GM12891 (cell line): ENCODE measurements around the gene HMCN2.

Source experiments
- POLR2A ChIP-seq: IDR thresholded peaks from 2 replicates; pipeline ENCODE4 v1.6.1; 2011; ENCODE audit warnings: low read depth, low read length, control low read depth
- POLR2AphosphoS5 ChIP-seq: IDR thresholded peaks from 2 replicates; pipeline ENCODE4 v1.6.1; 2011; ENCODE audit warnings: low read depth, low read length, control low read depth
- TAF1 ChIP-seq: IDR thresholded peaks from 2 replicates; pipeline ENCODE4 v1.6.1; 2011; ENCODE audit warnings: low read depth, low read length, control low read depth

DNA sequence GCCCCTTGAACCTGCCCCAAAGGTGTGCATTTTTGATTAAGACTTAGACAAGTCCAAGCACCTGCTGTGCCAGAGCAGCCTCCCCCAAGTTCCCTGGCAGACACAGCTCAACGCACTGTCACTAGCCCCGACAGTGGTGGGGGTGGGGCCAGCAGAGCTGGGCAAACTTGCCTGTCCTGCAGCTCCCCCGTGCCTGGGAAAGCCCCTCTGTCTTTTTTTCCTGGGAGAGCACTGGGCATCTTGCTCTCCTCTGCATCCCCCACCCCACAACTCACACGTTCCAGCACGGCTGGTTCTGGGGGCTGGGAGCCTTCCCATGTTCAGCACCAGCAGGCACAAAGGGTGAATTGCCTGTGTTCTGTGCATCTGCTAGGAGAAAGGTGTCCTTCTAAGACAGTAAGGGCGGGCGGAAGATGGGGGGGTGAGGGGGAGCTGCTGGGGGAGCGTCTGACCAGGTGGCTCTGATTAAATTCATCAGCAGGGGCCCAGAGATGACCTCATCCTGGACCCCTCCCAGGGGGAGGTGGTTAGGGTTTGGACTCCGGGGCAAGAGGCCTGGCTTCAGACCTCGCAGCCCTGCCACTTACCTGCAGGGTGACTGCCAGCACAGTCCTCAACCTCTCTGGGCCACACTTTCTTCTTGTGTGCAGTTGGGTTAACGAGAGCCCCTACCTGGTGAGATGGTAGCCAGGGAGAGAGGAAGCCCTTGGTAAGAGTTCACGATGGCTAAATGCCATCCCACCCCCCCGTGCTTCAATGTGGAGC, 23.5 kb downstream of the HMCN2 start:
- no peak for TF ChIP-seq POLR2A
- TF ChIP-seq POLR2AphosphoS5 = no peak
- TF ChIP-seq TAF1 = no peak
